DOHH2 (cell line): ENCODE data around the gene SFT2D2.

Source experiments
- H3F3A ChIP-seq: fragments of 200-600 bp; sonication (generic), shearing (Covaris generic); 2 replicates; pipeline ENCODE4 v1.6.0; 2016; ENCODE audit warnings: antibody characterized with exemption, mild to moderate bottlenecking; ENCODE audit not compliant: control insufficient read depth, insufficient read depth
- H3K27ac ChIP-seq: fragments of 200-600 bp; sonication (generic); 2 replicates; pipeline ENCODE4 v1.5.1; 2014; ENCODE audit warnings: low read depth, mild to moderate bottlenecking, low read length, moderate library complexity
- H3K27me3 ChIP-seq: fragments of 200-600 bp; sonication (generic); 2 replicates; pipeline ENCODE4 v1.6.1; 2014; ENCODE audit warnings: mild to moderate bottlenecking, low read length, mixed read lengths; ENCODE audit not compliant: control insufficient read depth
- H3K36me3 ChIP-seq: fragments of 200-600 bp; sonication (generic); 2 replicates; pipeline ENCODE4 v1.6.1; 2014; ENCODE audit warnings: mild to moderate bottlenecking, low read length, moderate library complexity, mixed read lengths; ENCODE audit not compliant: control insufficient read depth
- H3K4me1 ChIP-seq: fragments of 200-600 bp; sonication (generic); 2 replicates; pipeline ENCODE4 v1.6.1; 2014; ENCODE audit warnings: mild to moderate bottlenecking, low read length, mixed read lengths; ENCODE audit not compliant: control insufficient read depth
- H3K4me2 ChIP-seq: fragments of 200-600 bp; sonication (generic); 2 replicates; pipeline ENCODE4 v1.6.0; 2014; ENCODE audit warnings: mild to moderate bottlenecking, low read length, moderate library complexity
- H3K4me3 ChIP-seq: fragments of 200-600 bp; sonication (generic); 2 replicates; pipeline ENCODE4 v1.5.1; 2014; ENCODE audit warnings: mild to moderate bottlenecking, low read length, mixed read lengths
- H3K79me2 ChIP-seq: fragments of 200-600 bp; sonication (generic); 2 replicates; pipeline ENCODE4 v1.6.1; 2014; ENCODE audit warnings: mild to moderate bottlenecking, low read length, mixed read lengths; ENCODE audit not compliant: control insufficient read depth
- H3K9me2 ChIP-seq: fragments of 200-600 bp; sonication (generic); replicated peaks from 2 replicates; pipeline ENCODE4 v1.6.1; 2014; ENCODE audit warnings: mild to moderate bottlenecking, low read length, mixed read lengths; ENCODE audit not compliant: control insufficient read depth
- H3K9me3 ChIP-seq: fragments of 200-600 bp; sonication (generic); 2 replicates; pipeline ENCODE4 v1.6.1; 2014; ENCODE audit warnings: antibody characterized with exemption, low read length, mixed read lengths; ENCODE audit not compliant: control insufficient read depth, insufficient read depth
- H4K20me1 ChIP-seq: fragments of 200-600 bp; sonication (generic); 2 replicates; pipeline ENCODE4 v1.6.0; 2014; ENCODE audit warnings: low read depth, mild to moderate bottlenecking, antibody characterized with exemption, low read length, moderate library complexity; ENCODE audit not compliant: control insufficient read depth, insufficient read depth
- CTCF ChIP-seq: fragments of 200-600 bp; sonication (generic); IDR thresholded peaks from one replicate; pipeline ENCODE4 v1.5.1; 2014; ENCODE audit warnings: antibody characterized with exemption, mild to moderate bottlenecking, low read depth, low read length; ENCODE audit not compliant: poor library complexity, severe bottlenecking
- EZH2phosphoT487 ChIP-seq: fragments of 200-600 bp; sonication (generic); IDR thresholded peaks from 2 replicates; pipeline ENCODE4 v1.6.1; 2017; ENCODE audit warnings: borderline replicate concordance, mild to moderate bottlenecking, antibody characterized with exemption, low read length, moderate library complexity, mixed read lengths

The SFT2D2 gene

DNA sequence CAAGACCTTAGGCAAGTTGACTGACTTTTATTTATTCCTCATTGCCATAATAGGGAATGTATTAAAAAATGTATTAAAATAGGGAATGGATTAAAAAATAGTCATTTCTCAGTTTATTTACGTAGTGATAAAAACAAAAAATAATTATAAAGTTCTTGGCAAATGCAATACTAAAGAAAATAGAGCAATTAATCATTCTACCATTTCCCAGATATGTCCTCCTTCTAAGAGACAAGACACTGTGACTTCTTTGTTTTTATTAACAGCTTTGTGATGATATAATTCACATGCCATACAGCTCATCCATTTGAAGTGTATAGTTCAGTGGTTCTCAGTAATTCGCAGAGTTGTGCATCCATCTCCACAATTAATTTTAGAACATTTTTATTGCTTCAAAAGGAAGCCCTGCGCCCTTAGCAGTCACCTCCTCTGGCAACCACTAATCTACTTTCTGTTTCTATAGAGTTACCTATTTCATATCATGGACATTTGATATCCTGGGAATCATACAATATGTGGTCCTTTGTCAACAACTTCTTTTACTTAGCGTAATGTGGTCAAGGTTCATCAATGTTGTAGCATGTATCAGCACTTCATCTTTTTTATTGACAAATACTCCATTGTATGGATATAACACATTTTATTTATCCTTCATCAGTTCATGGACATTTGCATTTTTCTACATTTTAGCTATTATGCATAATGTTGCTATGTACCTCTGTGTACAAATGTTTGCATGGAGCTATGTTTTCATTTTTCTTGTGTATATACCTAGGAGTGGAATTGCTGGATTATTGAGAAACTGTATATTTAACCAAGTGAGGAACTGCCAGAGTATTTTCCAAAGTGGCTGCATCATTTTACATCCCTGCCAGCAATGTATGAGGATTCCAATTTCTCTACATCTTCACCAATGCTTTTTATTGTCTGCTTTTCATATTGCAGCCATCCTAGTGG lies 60.4 kb downstream of the SFT2D2 start:
- Histone ChIP-seq H3K27ac (no peak overlapping the region), H4K20me1 (no peaks in the 10 kb centered on the region; the same call in 1 of the 2 replicates), H3K36me3 (no peaks in the 10 kb centered on the region), H3F3A (no peaks in the 10 kb centered on the region), H3K4me3 (no peak overlapping the region), H3K9me2 (no peaks in the 10 kb centered on the region), H3K4me1 (peaks cover 2% of the 10 kb centered on the region; the same call in 1 of the 2 replicates), H3K4me2 (no peak overlapping the region), H3K27me3 (no peaks in the 10 kb centered on the region), H3K9me3 (no peaks in the 10 kb centered on the region), H3K79me2 (no peaks in the 10 kb centered on the region)
- no peak for TF ChIP-seq CTCF
- TF ChIP-seq EZH2phosphoT487, result no peak

GRCh38 chr1:168287237-168287664 lies 61.4 kb downstream of the SFT2D2 start:
- H3F3A ChIP-seq, result no peaks in the 10 kb centered on the region
- no peaks in the 10 kb centered on the region for H3K27me3 ChIP-seq
- H3K4me2 ChIP-seq, result no peak overlapping the region
- peaks cover 2% of the 10 kb centered on the region; the same call in 1 of the 2 replicates for H3K4me1 ChIP-seq
- no peaks in the 10 kb centered on the region; the same call in 1 of the 2 replicates for H4K20me1 ChIP-seq
- TF ChIP-seq EZH2phosphoT487 (no peak), CTCF (no peak)
- no peaks in the 10 kb centered on the region for H3K9me3 ChIP-seq
- no peak overlapping the region for H3K4me3 ChIP-seq
- H3K36me3 ChIP-seq, result no peaks in the 10 kb centered on the region
- H3K9me2 ChIP-seq, result no peaks in the 10 kb centered on the region
- H3K79me2 ChIP-seq, result no peaks in the 10 kb centered on the region
- H3K27ac ChIP-seq, result no peak overlapping the region

DNA sequence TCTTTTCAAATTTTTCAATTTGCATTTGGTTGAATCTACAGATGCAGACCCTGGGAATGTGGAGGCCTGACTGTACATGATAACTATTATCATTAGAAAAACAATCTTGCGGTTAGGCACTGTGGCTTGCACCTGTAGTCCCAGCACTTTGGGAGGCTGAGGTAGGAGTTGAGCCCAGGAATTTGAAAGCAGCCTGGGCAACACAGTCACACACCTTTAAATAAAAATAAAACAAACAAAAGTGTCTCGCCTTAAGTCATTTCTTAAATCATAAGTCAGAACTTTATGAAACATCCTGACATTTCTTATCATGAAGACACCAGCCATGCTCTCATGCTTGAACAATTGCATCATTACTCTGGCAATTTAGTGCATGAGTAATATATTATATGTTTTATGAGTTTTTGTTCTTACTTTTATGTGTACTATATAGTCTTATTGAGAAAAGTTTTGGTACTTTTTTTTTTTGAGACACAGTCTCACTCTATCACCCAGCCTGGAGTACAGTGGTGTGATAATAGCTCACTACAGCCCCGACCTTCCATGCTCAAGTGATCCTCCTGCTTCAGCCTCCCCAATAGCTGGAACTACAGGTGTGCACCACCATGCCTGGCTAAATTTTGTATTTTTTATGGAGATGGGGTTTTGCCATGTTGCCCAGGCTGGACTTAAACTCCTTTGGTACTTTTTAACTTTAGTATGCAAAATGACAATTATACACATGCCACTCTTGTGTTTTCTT lies 62.7 kb downstream of the SFT2D2 start:
- no peak for TF ChIP-seq CTCF
- TF ChIP-seq EZH2phosphoT487, result no peak
- H4K20me1 ChIP-seq, result no peaks in the 10 kb centered on the region; the same call in 1 of the 2 replicates
- no peaks in the 10 kb centered on the region for H3K9me2 ChIP-seq
- H3K27me3 ChIP-seq, result no peaks in the 10 kb centered on the region
- no peaks in the 10 kb centered on the region for H3K79me2 ChIP-seq
- H3K27ac ChIP-seq, result no peak overlapping the region
- no peak overlapping the region for H3K4me3 ChIP-seq
- H3F3A ChIP-seq, result no peaks in the 10 kb centered on the region
- no peaks in the 10 kb centered on the region for H3K36me3 ChIP-seq
- no peaks in the 10 kb centered on the region for H3K9me3 ChIP-seq
- peaks cover 2% of the 10 kb centered on the region; the same call in 1 of the 2 replicates for H3K4me1 ChIP-seq
- no peak overlapping the region for H3K4me2 ChIP-seq
